ENCODE measurements around the gene NFATC2.

DNA sequence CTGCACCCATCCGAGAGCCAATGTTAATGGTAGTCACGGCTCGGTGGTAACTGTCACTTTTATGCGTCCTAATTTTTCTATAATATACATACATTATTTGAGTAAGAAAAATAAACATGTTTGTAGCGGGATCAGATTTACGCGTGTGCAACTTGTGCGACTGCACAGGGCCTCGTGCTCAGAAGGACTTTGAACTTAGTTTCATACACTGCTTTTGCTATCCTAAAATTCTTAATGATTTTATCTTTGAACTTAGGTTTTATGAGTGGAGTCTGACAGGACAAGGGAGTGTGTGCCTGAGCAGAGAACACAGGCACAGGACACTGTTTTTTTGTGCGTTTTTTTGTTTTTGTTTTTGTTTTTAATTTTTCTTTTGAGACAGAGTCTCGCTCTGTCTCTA is 189.7 kb downstream of the NFATC2 start:
- TF ChIP-seq REST (IDR thresholded peaks at IDR 0.05; ENCODE audit: borderline replicate concordance), result no peak
- no peak for TF ChIP-seq CTCF (IDR thresholded peaks at IDR 0.05; ENCODE audit: poor library complexity, severe bottlenecking)
- no peak for TF ChIP-seq SMC3 (conservative IDR thresholded peaks at IDR 0.05; ENCODE audit: poor library complexity)
- TF ChIP-seq EP300 (conservative IDR thresholded peaks at IDR 0.05; ENCODE audit: poor library complexity, severe bottlenecking), result no peak
